IPS DF 6.9 (cell line): ENCODE results near the gene S100A13.

Experiments used
- DNase-seq: peaks from one replicate; pipeline ENCODE4 v3.0.0-alpha.2; 2013; ENCODE audit warnings: low read depth, low spot score
- H3K27ac ChIP-seq: one replicate; pipeline ENCODE4 v1.5.1; 2013; ENCODE audit warnings: low read length, control low read depth
- H3K27me3 ChIP-seq: 2 replicates; pipeline ENCODE4 v1.6.1; 2013; ENCODE audit warnings: mild to moderate bottlenecking, low read length; ENCODE audit not compliant: control insufficient read depth, insufficient read depth
- H3K36me3 ChIP-seq: 2 replicates; pipeline ENCODE4 v1.6.1; 2013; ENCODE audit warnings: low read length; ENCODE audit not compliant: control insufficient read depth, insufficient read depth
- H3K4me1 ChIP-seq: 2 replicates; pipeline ENCODE4 v1.6.1; 2013; ENCODE audit warnings: low read length; ENCODE audit not compliant: control insufficient read depth, insufficient read depth
- H3K4me3 ChIP-seq: 2 replicates; pipeline ENCODE4 v1.5.1; 2013; ENCODE audit warnings: mild to moderate bottlenecking, low read length
- H3K9me3 ChIP-seq: 2 replicates; pipeline ENCODE4 v1.6.1; 2013; ENCODE audit warnings: low read length, inconsistent platforms; ENCODE audit not compliant: control insufficient read depth, insufficient read depth
- WGBS: extraction: QIAGEN DNeasy Blood & Tissue Kit; methylation state at CpG from one replicate; pipeline ENCODE4 v1.1.7; 2013; ENCODE audit warnings: mixed read lengths, missing lambda C conversion rate; ENCODE audit not compliant: insufficient read length, insufficient coverage; 5-methylcytosine and 5-hydroxymethylcytosine counted together

Gene S100A13

GRCh38 chr1:153571706-153572105 is 55.6 kb downstream of the S100A13 start:
- Histone ChIP-seq H3K27ac (no peak overlapping the region), H3K36me3 (no peaks in the 10 kb centered on the region), H3K9me3 (no peaks in the 10 kb centered on the region), H3K4me1 (peaks cover 8% of the 10 kb centered on the region), H3K27me3 (no peaks in the 10 kb centered on the region), H3K4me3 (no peak overlapping the region)
- DNase-seq: no peak
- WGBS: no CpG with 5 or more reads among the region's 7 CpGs

- DNase-seq: no peak
- Histone ChIP-seq H3K36me3 (no peaks in the 10 kb centered on the region), H3K27me3 (no peaks in the 10 kb centered on the region), H3K27ac (no peak overlapping the region), H3K4me3 (no peak overlapping the region), H3K9me3 (no peaks in the 10 kb centered on the region), H3K4me1 (peaks cover 12% of the 10 kb centered on the region)
- no CpG with 5 or more reads among the region's 5 CpGs for WGBS
Observed at GRCh38 chr1:153570874-153571273, 56.4 kb downstream of the S100A13 start.

- H3K4me3 ChIP-seq: no peak overlapping the region
- no peaks in the 10 kb centered on the region for H3K27me3 ChIP-seq
- H3K27ac ChIP-seq: no peak overlapping the region
- no peak for DNase-seq
- no CpG with 5 or more reads among the region's 8 CpGs for WGBS
- no peaks in the 10 kb centered on the region for H3K9me3 ChIP-seq
- no peaks in the 10 kb centered on the region for H3K36me3 ChIP-seq
- peaks cover 17% of the 10 kb centered on the region for H3K4me1 ChIP-seq
Observed at GRCh38 chr1:153569465-153569864, 57.8 kb downstream of the S100A13 start.
